D341Med (cell line): ENCODE measurements around the gene SERPINB11.
"Not testable (repeated sequence)": the region's sequence is repeated elsewhere in the genome, so short reads cannot be mapped to it uniquely, and the experiment has no call there.

Experiments
- DNase-seq: peaks from one replicate; pipeline ENCODE4 v3.0.0; 2012; ENCODE audit warnings: low spot score

The SERPINB11 gene, protein sequence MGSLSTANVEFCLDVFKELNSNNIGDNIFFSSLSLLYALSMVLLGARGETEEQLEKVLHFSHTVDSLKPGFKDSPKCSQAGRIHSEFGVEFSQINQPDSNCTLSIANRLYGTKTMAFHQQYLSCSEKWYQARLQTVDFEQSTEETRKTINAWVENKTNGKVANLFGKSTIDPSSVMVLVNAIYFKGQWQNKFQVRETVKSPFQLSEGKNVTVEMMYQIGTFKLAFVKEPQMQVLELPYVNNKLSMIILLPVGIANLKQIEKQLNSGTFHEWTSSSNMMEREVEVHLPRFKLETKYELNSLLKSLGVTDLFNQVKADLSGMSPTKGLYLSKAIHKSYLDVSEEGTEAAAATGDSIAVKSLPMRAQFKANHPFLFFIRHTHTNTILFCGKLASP

GRCh38 chr18:63702660-63703059, at the start of gene SERPINB11:
TSS of gene SERPINB11 (plus strand) at chr18:63702960. CDS start at chr18:63710194, 7,234 bp downstream.
- no peak for DNase-seq

- DNase-seq = not testable (repeated sequence)
Observed at GRCh38 chr18:63658920-63659319, 43.8 kb upstream of the SERPINB11 start.

DNA sequence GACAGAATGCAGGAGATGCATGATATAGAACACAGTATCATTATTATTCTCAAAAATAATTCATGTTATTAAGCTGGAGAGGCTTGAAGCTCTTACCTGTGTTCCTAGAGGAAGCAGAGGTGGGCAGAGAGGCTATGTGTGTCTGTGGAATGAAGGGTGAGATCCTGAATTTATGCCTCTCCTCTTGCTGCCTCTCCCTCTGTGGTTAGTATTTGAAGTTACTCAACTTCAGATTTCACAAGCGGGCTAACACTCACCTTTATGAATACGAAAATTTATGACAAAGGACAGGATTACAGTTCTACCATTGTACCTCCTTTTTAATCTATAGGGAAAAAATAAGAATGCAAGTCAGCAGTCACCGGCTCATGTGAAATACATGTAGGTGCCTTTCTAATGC, 41.0 kb upstream of the SERPINB11 start, which contains the start of gene SERPINB3:
TSS of gene SERPINB3 (minus strand) at position 144 of the 400 bp plus-strand sequence. CDS start 677 bp downstream, outside the sequence.
- DNase-seq = not testable (repeated sequence)

- DNase-seq = no peak
Observed at GRCh38 chr18:63664571-63664970, 38.2 kb upstream of the SERPINB11 start.

DNA sequence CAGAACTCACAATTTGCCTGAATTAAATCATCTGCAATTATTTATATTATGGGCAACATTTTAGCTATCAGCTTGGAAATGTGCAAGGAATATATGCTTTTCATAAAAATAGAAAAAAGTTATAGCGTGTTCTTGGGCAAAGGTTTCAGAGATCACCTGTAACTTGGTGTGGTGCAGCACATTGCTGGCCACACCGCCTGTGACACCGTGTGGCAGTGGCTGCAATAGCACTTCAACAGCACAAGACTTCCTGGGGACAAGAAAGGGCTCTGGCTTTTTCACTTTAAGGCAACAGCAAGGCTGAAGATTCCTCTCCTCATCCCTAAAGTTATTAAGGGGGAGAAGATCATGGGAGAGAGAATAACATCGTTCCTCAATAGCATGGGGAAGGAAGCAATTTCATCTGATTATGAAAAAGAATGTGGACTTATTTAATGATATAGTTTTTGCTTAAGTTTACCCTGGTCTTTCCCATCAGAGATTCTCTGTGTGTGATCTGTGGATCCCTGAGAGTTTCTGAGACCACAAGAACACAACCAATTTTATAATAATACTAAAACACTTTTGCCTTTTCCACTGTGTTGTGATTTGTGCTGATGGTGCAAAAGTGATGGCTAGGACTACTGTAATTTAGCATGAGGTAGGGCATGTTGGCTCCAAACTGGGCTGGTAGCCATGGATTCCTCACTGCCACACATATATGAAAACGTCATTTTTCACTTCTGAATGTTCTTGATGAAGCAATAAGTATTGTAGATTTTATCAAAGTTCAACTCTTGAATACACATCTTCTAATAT, 26.0 kb upstream of the SERPINB11 start:
- DNase-seq = peak; percentile 36

DNA sequence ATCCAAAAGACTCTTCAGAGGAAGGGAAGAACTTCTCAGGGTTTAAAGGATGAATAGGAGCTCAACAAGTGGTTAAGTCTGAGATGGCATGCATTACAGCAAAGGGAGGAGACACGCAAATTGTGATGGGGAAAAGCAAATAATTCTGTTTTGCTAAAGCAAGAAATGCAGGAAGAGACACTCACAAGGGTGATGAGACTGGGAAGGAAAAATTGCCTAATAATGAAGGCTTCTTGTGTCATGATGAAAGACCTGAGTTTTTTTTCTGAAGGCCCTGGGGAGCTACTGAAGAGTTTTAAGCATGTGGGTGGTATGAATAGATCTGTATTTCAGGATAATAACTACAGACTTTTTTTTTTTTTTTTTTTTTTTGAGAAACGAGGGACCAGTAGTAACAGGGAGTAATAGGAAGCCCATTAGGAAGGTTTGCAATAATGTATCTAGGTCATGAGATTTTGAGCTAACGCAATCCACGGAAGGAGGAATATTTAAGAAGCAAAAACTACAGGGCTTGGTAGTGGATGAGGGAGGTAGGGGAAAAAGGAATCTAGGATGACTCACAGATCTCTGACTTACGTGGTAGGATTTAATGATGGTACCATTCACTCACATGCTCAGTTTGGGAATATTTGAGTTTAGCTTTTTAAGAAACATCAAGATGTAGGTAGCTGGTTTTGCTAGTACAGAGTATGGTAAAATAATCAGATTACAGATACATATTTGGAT, 25.1 kb upstream of the SERPINB11 start:
- no peak for DNase-seq

- no peak for DNase-seq
Observed at GRCh38 chr18:63679820-63680606, 22.7 kb upstream of the SERPINB11 start.

DNA sequence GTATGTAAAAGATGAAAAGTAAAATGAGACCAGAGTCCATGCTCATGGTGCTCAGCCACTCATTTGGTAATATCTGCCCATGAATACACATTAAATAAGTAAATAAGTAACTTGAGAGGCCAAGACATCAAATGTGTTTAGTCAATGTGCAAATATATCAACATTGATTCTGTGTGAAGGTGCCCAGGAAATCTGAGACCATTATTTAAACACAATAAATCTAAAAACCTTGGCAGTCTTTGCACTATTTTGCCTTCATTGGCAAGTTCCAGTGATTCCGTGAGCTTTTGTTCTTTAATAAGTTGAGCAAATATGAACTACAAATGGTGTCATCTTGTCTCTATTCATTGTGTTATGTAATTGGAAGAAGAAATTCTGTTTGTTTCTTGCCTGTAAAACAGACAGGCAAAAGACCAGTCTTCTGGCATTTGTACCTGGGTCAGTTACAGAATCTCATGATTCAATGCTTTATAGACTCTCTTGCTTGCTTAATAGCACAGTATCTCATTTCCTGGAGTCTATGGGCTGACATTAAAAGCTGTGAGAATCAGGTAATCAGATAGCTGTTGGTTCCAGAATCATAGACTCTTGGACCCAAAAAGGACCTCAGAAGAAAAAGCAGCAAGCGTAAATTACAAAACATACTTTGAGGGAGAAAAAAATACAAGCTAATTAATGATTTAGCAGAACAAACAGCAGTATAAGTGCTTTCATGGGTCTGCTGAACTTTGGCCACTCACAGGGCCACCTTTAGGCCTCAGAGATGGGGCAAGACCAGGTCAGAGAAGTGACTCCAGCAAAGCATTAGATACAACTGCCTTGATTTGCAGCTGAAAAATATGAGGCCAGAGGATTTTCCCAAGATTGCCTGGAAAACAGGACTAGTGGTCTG, 21.1 kb upstream of the SERPINB11 start:
- DNase-seq = no peak

DNA sequence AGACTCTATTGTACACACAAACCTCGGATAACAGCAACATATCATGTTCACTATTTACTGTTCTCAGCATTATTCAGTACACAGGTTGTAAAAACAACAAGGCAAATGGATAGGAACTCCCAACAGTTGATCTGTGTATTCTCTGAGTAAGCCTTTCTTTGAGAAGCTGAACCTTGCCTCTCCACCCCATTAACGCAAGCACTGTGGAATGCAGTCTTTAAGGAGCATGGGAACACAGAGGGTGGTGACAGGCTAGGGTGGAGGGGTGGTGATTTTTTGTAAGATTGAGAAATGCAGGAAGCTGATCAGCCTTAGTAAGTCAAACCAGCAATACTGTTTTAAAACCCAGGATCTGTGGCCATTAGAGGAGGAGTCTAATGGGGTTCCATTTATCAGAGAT, 19.6 kb upstream of the SERPINB11 start:
- no peak for DNase-seq

GRCh38 chr18:63683890-63684289, 18.9 kb upstream of the SERPINB11 start:
- DNase-seq = no peak

GRCh38 chr18:63684718-63685117, 18.0 kb upstream of the SERPINB11 start:
- no peak for DNase-seq

GRCh38 chr18:63686871-63687270, 15.9 kb upstream of the SERPINB11 start:
- no peak for DNase-seq

GRCh38 chr18:63689064-63689463, 13.7 kb upstream of the SERPINB11 start:
- DNase-seq = no peak

DNA sequence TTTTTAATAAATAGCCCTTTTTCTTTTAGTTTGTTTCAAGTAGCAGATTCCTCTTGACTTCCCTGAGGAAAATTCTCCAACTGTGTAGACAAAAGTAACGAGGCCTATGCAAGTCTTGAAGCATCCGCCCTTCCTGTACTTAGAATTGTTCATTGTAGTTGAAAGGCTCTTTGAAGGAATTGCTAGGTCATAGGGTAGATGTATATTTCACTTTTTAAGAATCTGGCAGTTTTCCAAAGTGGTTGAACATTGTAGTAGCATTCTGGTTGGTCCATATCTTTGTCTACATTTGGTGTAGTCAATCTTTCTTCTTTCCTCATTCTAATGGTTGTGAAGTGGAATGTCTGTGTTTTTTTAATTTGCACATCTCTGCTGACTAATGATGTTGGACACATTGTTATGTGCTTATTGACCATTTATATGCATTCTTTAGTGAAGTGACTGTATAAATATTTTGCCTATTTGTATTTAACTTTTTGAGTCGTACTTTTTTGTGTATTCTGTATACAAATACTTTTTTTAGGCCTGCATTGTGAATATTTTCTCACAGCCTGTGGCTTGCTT, 5.6 kb upstream of the SERPINB11 start:
- no peak for DNase-seq

GRCh38 chr18:63700501-63700900, 2.3 kb upstream of the SERPINB11 start:
- DNase-seq = no peak

- DNase-seq = no peak
Observed at GRCh38 chr18:63701952-63702351, 808 bp upstream of the SERPINB11 start.

DNA sequence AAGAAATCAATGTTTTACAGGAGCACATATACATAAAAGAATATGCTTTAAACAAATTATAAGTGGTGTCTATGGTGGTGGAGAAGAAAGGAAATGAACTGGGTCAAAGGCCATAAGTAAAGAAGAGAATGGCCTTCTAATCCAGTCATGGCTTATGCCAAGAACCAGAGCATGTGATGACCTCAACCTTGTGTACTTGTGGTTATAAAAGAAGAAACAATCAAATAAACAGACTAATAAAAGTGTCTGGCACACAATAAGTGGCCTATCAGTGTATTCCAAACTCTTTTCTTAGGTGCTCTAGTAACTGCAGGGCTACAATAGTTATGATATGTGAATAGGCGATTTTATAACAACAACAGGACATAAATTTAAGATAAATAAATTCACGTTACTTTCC, 2.6 kb downstream of the SERPINB11 start:
- DNase-seq = no peak

- no peak for DNase-seq
Observed at GRCh38 chr18:63707816-63708215, 5.1 kb downstream of the SERPINB11 start.

DNA sequence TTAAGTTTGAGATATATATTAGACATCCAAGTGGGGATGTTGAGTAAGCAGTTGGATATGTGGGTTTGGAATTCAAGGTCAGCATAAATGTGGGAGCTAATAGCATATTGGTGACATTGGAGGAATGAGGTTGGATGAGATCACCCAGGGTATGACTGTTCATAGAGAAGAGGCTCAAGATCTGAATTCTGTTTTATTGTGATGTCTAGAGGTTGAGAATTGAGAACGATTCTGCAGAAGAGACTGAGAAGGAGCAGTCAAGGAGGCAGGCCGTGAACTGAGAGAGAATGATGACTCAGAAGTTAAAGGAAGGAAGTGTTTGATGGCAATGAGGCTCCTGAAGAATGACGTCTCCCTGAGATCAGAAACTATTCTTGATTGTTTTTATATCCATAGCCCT, 5.9 kb downstream of the SERPINB11 start:
- DNase-seq = no peak
